GM19395 (cell line): ENCODE data around the gene RNF32.

ENCODE experiments used
- ATAC-seq: cut with Tn5 transposase; IDR thresholded peaks from one replicate; pipeline ENCODE4 v1.9.1; 2021; ENCODE audit warnings: mild to moderate bottlenecking, moderate library complexity; ENCODE audit not compliant: unreplicated experiment

The RNF32 gene

GRCh38 chr7:156725936-156726335, 85.4 kb downstream of the RNF32 start:
- ATAC-seq, result no peak
